ENCODE data around the gene CROCC2. TPM values are rescaled to one million over a fixed set of nuclear protein-coding genes. Genes with fewer than 3 reads are reported as not detected.

Gene CROCC2
- total and polyA plus RNA-seq, 10 of the 15 experiments (the other 5 are each of a cell fraction or from before 2014, with no cell fraction given) = not detected

- FAIRE-seq = no peak
- H3K4me1 ChIP-seq (ENCODE audit: control insufficient read depth, insufficient read depth, low read length) = no peaks in the 10 kb centered on the region
- RAD21 ChIA-PET (ENCODE audit: unreplicated experiment) = interaction anchor here (0.7 kb wide), 1 partner anchor 35 kb away, joined by 3 read pairs; no protein-coding TSS in a partner anchor
- no peak overlapping the region for H2AFZ ChIP-seq (ENCODE audit: control insufficient read depth, low read depth, low read length)
- ATAC-seq = no peak
- POLR2A ChIA-PET = no interaction called here
- H3K27ac ChIP-seq (ENCODE audit: control insufficient read depth, insufficient read depth) = no peak overlapping the region
- SMC1A ChIA-PET (ENCODE audit: uncharacterized antibody, unreplicated experiment) = no interaction called here
- H3K4me3 ChIP-seq = no peak overlapping the region
- 32% methylated on average over 10 of the region's 10 CpGs for WGBS (ENCODE audit: insufficient coverage, insufficient replicate concordance, low lambda C conversion rate, missing lambda C conversion rate)
- H3K9me3 ChIP-seq (replicated peaks; ENCODE audit: control insufficient read depth, insufficient read depth, low read length) = no peaks in the 10 kb centered on the region
- no TSS peak for BruUV-seq (replicated peaks)
- in situ Hi-C loops (cut with MboI) (no loop called here), intact Hi-C loops (cut with micrococcal nuclease; ENCODE audit: unreplicated experiment) (no loop called here)
- TF ChIP-seq NRF1 (conservative IDR thresholded peaks at IDR 0.05; ENCODE audit: low read depth, low read length) = no peak
- no peak for TF ChIP-seq TCF7 (IDR thresholded peaks at IDR 0.05; ENCODE audit: borderline replicate concordance)
- TF ChIP-seq HDAC2 (IDR thresholded peaks at IDR 0.05) = no peak
- TF ChIP-seq PML (IDR thresholded peaks at IDR 0.05; ENCODE audit: low read length) = no peak
- no peak for TF ChIP-seq SIX5 (IDR thresholded peaks at IDR 0.05; ENCODE audit: low read depth, low read length, severe bottlenecking)
- TF ChIP-seq SREBF1 (IDR thresholded peaks at IDR 0.05; ENCODE audit: low read length) = no peak
- no peak for TF ChIP-seq ZNF687 (IDR thresholded peaks at IDR 0.05)
- no peak for TF ChIP-seq MTA2 (IDR thresholded peaks at IDR 0.05; ENCODE audit: low read depth)
- TF ChIP-seq EGR1 (IDR thresholded peaks at IDR 0.05; ENCODE audit: borderline replicate concordance in 1 of 2, low read depth in 2 of 2, low read length in 2 of 2) = no peak
- TF ChIP-seq ASH2L (IDR thresholded peaks at IDR 0.05; ENCODE audit: borderline replicate concordance, low read depth) = no peak
- no peak for TF ChIP-seq IRF4 (IDR thresholded peaks at IDR 0.05; ENCODE audit: low read depth, low read length)
- no peak for TF ChIP-seq TARDBP (IDR thresholded peaks at IDR 0.05; ENCODE audit: borderline replicate concordance)
- no peak for TF ChIP-seq ATF3 (IDR thresholded peaks at IDR 0.05; ENCODE audit: borderline replicate concordance, extremely low read depth, low read depth, low read length)
- TF ChIP-seq USF1 (IDR thresholded peaks at IDR 0.05; ENCODE audit: borderline replicate concordance, extremely low read length, insufficient read depth, low read depth, low read length) = no peak
- TF ChIP-seq ZSCAN29 (IDR thresholded peaks at IDR 0.05) = no peak
- TF ChIP-seq NFXL1 (IDR thresholded peaks at IDR 0.05; ENCODE audit: borderline replicate concordance) = no peak
- CTCF ChIA-PET = no interaction called here
- H3K36me3 ChIP-seq (ENCODE audit: control insufficient read depth in 2 of 2, insufficient read depth in 2 of 2, low read length in 1 of 2) = no peaks in the 10 kb centered on the region
- no peaks in the 10 kb centered on the region; a peak in 1 of 4 replicates for H3K27me3 ChIP-seq (replicated peaks in 1 of 2; ENCODE audit: control insufficient read depth in 2 of 2, insufficient read depth in 2 of 2, low read length in 1 of 2)
- H4K20me1 ChIP-seq (ENCODE audit: control insufficient read depth, insufficient read depth) = no peaks in the 10 kb centered on the region
- no peak overlapping the region for H3K9ac ChIP-seq (ENCODE audit: control insufficient read depth, insufficient read depth, low read length)
- H3K79me2 ChIP-seq (ENCODE audit: control insufficient read depth, insufficient read depth, low read length) = no peaks in the 10 kb centered on the region
- DNase-seq (ENCODE audit: low read depth, low spot score) = no peak
- no peak overlapping the region for H3K4me2 ChIP-seq (ENCODE audit: control insufficient read depth, insufficient read depth)
Measured at GRCh38 chr2:240974771-240975572, 68.8 kb downstream of the CROCC2 start.

All from GM12878 (cell line).